ENCODE measurements around the gene SPIRE1.
"Not testable (repeated sequence)": the region's sequence is repeated elsewhere in the genome, so short reads cannot be mapped to it uniquely, and the experiment has no call there.

SPIRE1 gene

GRCh38 chr18:12599543-12599942 is 58.4 kb downstream of the SPIRE1 start:
- no peak for DNase-seq (ENCODE audit: low read depth in 2 of 2)

- DNase-seq (ENCODE audit: low read depth in 2 of 2) = no peak
Measured at GRCh38 chr18:12598181-12598930, 59.6 kb downstream of the SPIRE1 start.

- peak; percentile 25 to 39 for DNase-seq (ENCODE audit: low read depth in 2 of 2)
Measured at GRCh38 chr18:12597760-12598159, 60.1 kb downstream of the SPIRE1 start.

- no peak for DNase-seq (ENCODE audit: low read depth in 2 of 2)
Measured at GRCh38 chr18:12595571-12596255, 62.2 kb downstream of the SPIRE1 start.

GRCh38 chr18:12593866-12594265 is 64.0 kb downstream of the SPIRE1 start:
- DNase-seq (ENCODE audit: low read depth in 2 of 2) = no peak

GRCh38 chr18:12592597-12593127 is 65.2 kb downstream of the SPIRE1 start:
- no peak for DNase-seq (ENCODE audit: low read depth in 2 of 2)

GRCh38 chr18:12589448-12589847 is 68.5 kb downstream of the SPIRE1 start:
- no peak for DNase-seq (ENCODE audit: low read depth in 2 of 2)

- no peak for DNase-seq (ENCODE audit: low read depth in 2 of 2)
Measured at GRCh38 chr18:12586956-12587355, 71.0 kb downstream of the SPIRE1 start.

- DNase-seq (ENCODE audit: low read depth in 2 of 2) = no peak
Measured at GRCh38 chr18:12585218-12585617, 72.7 kb downstream of the SPIRE1 start.

- no peak for DNase-seq (ENCODE audit: low read depth in 2 of 2)
Measured at GRCh38 chr18:12580630-12581342, 77.1 kb downstream of the SPIRE1 start.

GRCh38 chr18:12579775-12580174 is 78.1 kb downstream of the SPIRE1 start:
- DNase-seq (ENCODE audit: low read depth in 2 of 2) = no peak

- no peak for DNase-seq (ENCODE audit: low read depth in 2 of 2)
Measured at GRCh38 chr18:12577848-12578247, 80.1 kb downstream of the SPIRE1 start.

- DNase-seq (ENCODE audit: low read depth in 2 of 2) = no peak
Measured at GRCh38 chr18:12574494-12575185, 83.3 kb downstream of the SPIRE1 start.

GRCh38 chr18:12571630-12572029 is 86.3 kb downstream of the SPIRE1 start:
- DNase-seq (ENCODE audit: low read depth in 2 of 2) = no peak

- no peak for DNase-seq (ENCODE audit: low read depth in 2 of 2)
Measured at GRCh38 chr18:12569791-12570190, 88.1 kb downstream of the SPIRE1 start.

- no peak for DNase-seq (ENCODE audit: low read depth in 2 of 2)
Measured at GRCh38 chr18:12567849-12568248, 90.1 kb downstream of the SPIRE1 start.

- DNase-seq (ENCODE audit: low read depth in 2 of 2) = no peak
Measured at GRCh38 chr18:12564861-12565260, 93.0 kb downstream of the SPIRE1 start.

- no peak for DNase-seq (ENCODE audit: low read depth in 2 of 2)
Measured at GRCh38 chr18:12564378-12564777, 93.5 kb downstream of the SPIRE1 start.

- not testable (repeated sequence) for DNase-seq (ENCODE audit: low read depth in 2 of 2)
Measured at GRCh38 chr18:12560600-12560999, 97.3 kb downstream of the SPIRE1 start.

- DNase-seq (ENCODE audit: low read depth in 2 of 2) = no peak
Measured at GRCh38 chr18:12559319-12559718, 98.6 kb downstream of the SPIRE1 start.

GRCh38 chr18:12556946-12557806 is 100.7 kb downstream of the SPIRE1 start:
- DNase-seq (ENCODE audit: low read depth in 2 of 2) = no peak
